NCI-H460 (cell line): ENCODE measurements around the gene NT5C2. TPM values are rescaled to one million over a fixed set of nuclear protein-coding genes. Genes with fewer than 3 reads are reported as not detected.
A peak's percentile ranks its signal among the peaks of the same experiment; 100 is the strongest.
"Not testable (repeated sequence)": the region's sequence is repeated elsewhere in the genome, so short reads cannot be mapped to it uniquely, and the experiment has no call there.

Experiments
- DNase-seq: peaks from one replicate; pipeline ENCODE4 v3.0.0-alpha.2; 2016; ENCODE audit warnings: low read depth; ENCODE audit errors: extremely low read depth
- total RNA-seq: library from RNA; depleted of rRNA; stranded (reverse); fragments of >200 nt; shearing (Covaris generic); gene quantifications from 2 replicates; pipeline ENCODE4 v1.2.3, GENCODE V29; 2014

The NT5C2 gene
- total RNA-seq, 1 experiment from 2014 or later: 220 TPM

GRCh38 chr10:103167554-103167953 is 25.5 kb downstream of the NT5C2 start:
- not testable (repeated sequence) for DNase-seq

DNA sequence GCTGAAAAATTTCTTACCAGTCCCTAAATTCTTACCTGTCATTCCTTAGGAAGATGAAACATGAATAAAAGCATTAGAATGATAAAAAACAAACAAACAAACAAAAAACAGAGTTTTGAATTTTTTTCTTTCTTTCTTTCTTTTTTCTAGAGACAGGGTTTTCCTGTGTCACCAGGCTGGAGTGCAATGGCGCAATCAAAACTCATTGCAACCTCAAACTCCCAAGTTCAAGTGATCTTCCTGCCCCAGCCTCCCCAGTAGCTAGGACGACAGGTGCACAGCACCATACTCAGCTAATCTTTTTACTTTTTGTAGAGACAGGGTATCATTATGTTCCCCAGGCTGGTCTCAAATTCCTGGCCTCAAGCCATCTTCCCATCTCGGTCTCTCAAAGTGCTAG is 26.5 kb downstream of the NT5C2 start:
- DNase-seq: no peak

DNA sequence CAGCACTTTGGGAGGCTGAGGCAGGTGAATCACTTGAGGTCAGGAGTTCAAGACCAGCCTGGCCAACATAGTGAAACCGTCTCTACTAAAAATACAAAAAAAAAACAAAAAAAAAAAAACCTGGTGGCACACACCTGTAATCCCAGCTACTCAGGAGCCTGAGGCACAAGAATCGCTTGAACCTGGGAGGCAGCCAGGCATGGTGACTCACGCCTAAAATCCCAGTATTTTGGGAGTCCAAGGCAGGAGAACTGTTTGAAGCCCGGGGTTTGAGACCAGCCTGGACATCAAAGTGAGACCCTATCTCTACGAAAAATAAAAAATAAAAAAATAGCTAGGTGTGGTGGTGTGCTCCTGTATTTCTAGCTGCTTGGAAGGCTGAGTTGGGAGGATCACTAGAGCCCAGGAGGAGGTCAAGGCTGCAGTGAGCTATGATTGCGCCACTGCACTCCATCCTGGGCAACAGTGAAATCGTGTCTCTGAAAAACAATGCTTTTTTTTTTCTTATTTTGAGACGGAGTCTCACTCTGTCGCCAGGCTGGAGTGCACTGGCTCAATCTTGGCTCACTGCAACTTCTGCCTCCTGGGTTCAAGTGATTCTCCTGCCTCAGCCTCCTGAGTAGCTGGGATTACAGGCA is 29.2 kb downstream of the NT5C2 start:
- DNase-seq: not testable (repeated sequence)

DNA sequence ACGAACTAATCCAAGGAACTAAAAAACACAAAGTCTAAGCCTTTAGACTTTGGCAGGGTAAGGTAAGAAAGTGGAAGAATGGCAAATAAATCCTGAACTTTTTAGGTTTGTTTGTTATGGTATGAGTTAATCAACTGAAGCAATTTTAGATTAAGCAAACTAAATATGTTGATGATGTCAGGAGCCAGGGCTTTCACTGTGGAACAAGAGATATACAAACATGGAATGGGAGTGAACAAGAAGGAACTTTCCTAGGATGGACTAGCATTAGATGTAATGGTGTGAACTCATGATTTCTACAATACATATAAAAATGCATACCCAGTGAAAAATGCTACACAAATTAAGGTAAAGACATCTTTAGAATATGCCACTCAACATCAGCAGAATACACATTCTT is 35.8 kb downstream of the NT5C2 start:
- no peak for DNase-seq

GRCh38 chr10:103155471-103156085 is 37.5 kb downstream of the NT5C2 start:
- DNase-seq: no peak

GRCh38 chr10:103154521-103155299 is 38.4 kb downstream of the NT5C2 start:
- no peak for DNase-seq

DNA sequence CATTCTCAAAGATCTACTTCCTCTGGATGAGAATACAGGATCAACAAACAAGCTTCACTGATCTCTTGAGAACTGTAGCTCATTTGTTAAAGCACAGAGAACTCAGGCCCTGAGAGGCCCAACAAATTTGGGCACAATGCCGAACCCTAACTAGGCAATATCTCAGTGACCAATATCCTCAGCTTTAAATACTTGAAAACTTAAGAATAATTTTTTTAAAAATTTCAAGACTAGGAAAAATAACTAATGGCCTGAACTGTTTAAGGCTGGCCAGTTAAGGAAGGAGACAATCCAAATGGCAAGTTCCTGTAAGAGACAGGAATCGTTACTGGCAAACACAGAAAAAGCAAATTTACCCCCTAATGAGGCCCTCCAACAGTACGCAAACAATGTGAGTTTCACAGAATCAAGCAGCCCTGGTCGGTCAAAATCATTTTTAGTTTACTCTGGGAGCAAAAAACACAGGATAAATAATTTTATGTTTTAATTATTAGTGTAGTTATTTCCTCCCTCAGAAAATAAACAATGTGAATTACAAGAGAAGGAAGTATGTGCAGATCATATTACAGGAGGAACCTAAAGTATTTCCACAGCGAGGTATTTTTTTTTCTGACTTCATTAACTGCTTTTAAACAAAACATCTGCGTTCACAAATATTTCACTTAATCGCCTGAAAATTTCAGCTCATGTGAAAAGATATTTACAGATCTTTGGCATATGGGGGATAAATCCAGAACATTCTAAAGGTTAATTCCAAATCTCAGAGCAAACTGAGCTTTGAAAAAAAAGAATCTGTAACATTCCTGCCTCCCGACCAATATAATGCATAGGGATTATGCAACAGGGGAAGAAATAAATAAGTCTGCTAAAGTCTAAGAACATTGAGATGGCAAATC is 39.5 kb downstream of the NT5C2 start:
- peak; percentile 14 for DNase-seq

DNA sequence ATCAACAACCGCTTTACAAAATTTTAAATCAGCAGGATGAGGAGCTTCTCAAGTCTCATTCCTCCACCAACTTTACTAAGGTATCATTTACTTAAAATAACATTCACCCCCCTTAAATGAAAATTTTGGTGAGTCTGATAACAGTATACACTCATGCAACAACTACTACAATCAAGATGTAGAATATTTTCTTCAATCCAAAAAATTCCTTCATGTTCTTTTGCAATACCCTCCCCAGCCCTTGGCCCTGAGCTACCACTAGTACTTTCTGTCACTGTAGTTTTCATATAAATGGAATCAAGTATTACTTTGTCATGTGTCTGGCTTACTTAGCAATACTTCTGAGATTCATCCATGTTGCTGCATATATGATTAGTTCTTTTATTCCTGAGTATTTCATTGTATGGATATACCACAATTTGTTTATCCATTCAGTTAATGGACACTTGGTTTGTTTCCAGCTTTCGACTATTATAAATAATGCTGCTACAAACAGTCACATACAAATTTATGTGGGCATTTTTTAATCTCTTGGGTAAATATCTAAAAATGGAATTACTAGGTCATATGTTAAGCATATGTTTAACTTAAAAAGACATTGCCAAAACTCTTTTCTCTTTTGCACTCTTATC is 43.0 kb downstream of the NT5C2 start:
- DNase-seq: no peak

GRCh38 chr10:103147645-103148044 is 45.4 kb downstream of the NT5C2 start:
- DNase-seq: no peak

DNA sequence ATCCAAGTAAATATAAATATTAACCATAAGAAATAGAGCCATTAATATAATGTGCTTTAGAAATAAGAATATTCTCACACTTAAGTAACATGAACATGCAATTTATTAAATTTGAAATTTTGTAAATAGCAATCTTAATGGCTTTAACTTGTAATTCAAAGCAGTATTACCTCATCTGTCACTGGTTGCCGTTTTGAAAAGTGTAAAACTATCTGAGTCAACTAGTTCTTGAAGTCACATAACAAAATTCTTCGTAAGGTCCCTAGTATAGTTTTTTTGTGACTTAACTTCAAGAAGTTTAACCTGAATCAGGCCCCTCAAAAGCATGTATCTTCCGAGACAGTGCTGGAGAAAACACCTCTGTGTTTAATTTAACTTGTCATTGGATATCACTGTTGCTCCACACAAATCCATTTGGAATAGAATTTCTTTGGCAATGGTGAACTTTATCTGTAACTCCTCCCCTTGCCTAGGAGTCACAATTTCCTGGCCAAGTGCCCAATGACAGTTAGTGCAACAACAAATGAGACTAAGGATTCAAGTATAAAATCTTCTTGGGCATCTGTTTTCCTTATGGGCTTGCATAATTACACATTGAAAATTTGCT is 47.1 kb downstream of the NT5C2 start:
- DNase-seq: peak; percentile 61

DNA sequence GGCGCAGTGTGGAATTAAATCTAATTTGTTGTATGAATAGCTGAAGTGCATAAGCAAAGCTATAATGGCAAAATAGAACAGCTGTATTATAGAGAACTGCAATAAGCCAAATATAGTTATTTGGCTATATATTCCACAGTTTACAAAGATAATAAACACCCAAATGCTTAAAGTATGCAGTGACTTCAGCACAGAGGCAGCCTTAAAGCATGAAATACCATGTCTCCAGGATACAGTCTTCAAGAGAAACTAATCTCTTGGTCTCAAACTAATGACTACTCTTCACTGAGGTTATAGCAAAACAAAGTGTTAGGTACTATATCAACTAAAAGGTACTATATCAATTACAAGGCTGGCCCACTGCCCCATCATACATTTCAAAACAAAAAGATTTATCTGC is 48.0 kb downstream of the NT5C2 start:
- no peak for DNase-seq

DNA sequence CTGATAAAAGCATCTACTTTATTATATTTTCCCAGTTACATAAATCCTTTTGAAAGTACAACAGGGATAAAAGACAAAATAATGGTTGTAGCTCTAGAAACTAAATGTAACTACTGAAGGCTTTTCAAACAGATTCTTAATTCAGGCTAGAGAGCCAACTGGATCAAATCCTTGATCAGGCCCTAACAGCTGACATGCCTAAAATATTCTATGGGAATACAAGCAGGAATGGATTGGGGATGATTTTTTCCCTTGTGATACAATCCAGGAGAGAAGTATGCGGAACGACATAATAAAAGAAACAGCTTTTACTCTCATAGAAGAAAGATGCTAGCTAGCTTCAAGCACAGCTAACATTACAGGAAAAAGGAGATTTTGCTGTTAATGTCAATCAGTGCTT is 49.0 kb downstream of the NT5C2 start:
- DNase-seq: no peak

GRCh38 chr10:103143641-103144040 is 49.4 kb downstream of the NT5C2 start:
- not testable (repeated sequence) for DNase-seq

DNA sequence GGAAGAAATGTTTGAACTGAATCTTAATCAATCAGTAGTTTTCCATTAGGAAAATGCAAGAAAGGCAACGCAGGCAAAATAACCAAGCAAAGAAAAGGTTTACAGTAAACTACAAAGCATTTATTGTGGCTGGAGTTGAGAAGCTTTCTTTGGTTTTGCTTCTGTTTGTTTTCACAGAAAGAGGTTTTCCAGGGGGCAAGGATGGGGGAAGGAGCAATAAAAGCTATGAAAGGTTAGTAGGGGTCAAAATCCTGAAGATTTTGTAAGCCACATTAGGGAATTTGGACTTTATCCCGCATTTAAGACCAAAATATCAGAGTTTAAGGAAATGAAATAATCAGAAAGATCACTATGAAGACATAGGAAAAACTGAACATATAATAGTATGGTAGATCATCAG is 51.1 kb downstream of the NT5C2 start:
- DNase-seq: no peak

DNA sequence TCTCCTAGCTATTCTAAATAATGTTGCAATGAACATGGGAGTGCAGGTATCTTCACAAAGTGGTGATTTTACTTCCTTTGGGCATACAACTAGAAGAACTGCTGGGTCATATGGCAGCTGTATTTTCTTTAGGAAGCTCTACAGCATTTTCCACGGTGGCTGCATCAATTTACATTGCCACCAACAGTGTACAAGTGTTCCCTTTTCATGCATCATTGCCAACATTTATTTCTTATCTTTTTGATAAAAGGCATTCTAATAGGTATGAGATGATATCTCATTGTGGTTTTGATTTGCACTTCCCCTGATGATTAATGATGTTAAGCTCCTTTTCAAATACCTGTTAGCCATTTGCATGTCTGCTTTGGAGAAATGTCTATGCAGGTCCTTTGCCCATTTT is 52.6 kb downstream of the NT5C2 start:
- no peak for DNase-seq

DNA sequence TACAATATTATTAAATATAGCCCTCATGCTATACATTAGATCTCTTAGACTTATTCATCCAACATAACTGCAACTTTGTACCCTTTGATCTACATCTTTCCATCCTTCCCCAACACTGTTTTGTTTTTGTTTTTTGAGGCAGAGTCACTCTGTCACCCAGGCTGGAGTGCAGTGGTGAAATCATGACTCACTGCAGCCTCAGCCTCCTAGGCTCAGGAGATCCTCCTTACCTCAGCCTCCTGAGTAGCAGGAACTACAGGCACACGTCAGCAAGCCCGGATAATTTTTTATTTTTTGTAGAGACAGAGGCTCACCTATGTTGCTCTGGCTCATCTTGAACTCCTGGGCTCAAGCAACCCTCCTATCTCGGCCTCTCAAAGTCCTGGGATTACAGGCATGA is 53.3 kb downstream of the NT5C2 start:
- no peak for DNase-seq

- DNase-seq: not testable (repeated sequence)
Observed at GRCh38 chr10:103135168-103135567, 57.9 kb downstream of the NT5C2 start.

DNA sequence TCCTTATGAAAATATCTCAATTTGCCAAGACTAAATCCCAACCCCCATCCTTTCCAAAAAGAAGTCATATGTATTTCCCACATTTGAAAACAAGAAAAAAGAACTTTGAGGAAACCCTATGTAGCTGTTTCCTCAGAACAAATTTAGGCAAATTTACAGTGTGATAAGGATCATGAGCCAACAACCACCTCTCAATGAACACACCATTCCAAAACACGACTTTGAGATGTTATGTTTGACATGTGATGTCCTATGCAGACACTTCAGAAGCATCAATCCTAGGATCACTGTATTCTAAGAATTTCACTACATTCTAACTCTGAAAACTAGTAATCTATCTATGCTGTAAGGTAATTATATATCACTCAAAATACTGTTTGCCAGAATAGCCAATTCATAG is 62.2 kb downstream of the NT5C2 start:
- DNase-seq: no peak

DNA sequence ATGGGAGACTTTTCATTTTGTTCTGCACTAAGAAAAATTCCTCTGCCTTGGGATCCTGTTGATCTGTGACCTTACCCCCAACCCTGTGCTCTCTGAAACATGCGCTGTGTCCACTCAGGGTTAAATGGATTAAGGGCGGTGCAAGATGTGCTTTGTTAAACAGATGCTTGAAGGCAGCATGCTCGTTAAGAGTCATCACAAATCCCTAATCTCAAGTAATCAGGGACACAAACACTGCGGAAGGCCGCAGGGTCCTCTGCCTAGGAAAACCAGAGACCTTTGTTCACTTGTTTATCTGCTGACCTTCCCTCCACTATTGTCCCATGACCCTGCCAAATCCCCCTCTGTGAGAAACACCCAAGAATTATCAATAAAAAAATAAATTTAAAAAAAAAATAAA is 62.9 kb downstream of the NT5C2 start:
- DNase-seq: not testable (repeated sequence)

GRCh38 chr10:103127241-103127640 is 65.8 kb downstream of the NT5C2 start:
- no peak for DNase-seq
